ENCODE data around the gene N4BP3.

GRCh38 chr5:178085316-178085715, 28.0 kb upstream of the N4BP3 start:
- TF ChIP-seq POLR2AphosphoS5 (IDR thresholded peaks at IDR 0.05; ENCODE audit: low read depth, low read length), result no peak
- TF ChIP-seq POLR2A (IDR thresholded peaks at IDR 0.05; ENCODE audit: low read depth, low read length), result no peak
